Measurements from ENCODE around the gene ZNF831.

- TF ChIP-seq, protein P1, sequence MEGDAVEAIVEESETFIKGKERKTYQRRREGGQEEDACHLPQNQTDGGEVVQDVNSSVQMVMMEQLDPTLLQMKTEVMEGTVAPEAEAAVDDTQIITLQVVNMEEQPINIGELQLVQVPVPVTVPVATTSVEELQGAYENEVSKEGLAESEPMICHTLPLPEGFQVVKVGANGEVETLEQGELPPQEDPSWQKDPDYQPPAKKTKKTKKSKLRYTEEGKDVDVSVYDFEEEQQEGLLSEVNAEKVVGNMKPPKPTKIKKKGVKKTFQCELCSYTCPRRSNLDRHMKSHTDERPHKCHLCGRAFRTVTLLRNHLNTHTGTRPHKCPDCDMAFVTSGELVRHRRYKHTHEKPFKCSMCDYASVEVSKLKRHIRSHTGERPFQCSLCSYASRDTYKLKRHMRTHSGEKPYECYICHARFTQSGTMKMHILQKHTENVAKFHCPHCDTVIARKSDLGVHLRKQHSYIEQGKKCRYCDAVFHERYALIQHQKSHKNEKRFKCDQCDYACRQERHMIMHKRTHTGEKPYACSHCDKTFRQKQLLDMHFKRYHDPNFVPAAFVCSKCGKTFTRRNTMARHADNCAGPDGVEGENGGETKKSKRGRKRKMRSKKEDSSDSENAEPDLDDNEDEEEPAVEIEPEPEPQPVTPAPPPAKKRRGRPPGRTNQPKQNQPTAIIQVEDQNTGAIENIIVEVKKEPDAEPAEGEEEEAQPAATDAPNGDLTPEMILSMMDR (IDR thresholded peaks at IDR 0.05): no peak
- no peak for TF ChIP-seq POLR2A (IDR thresholded peaks at IDR 0.05)
Measured at GRCh38 chr20:59139998-59140397, 23.6 kb upstream of the ZNF831 start.

All from lower leg skin (tissue), 3 donors.